ENCODE data around the gene POGLUT3. TPM values are rescaled to one million over a fixed set of nuclear protein-coding genes. Genes with fewer than 3 reads are reported as not detected.

POGLUT3 gene
- total and polyA plus RNA-seq, 7 experiments from 2014 or later, result 5.7 to 15.7 (median 9.5) TPM

DNA sequence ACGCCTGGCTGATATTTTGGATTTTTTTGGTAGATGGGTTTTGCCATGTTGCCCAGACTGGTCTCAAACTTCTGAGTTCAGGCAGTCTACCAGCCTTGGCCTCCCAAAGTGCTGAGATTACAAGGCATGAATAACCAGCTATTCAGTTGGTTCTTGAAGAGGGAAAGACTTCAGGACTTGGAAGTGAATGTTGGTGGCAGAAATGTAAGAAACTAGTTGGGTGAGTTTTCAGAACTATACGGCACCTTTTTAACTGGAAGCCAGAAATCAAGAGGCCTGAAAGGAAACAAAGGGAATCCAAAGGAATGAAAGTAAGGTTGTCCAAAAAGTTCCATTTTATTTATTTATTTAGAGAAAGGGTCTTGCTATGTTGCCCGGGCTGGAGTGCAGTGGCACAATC, 2.9 kb downstream of the POGLUT3 start:
- Mint-ChIP-seq H3K9me3 (no peaks in the 10 kb centered on the region), H3K36me3 (peaks cover 0 to 15% (median 5%) of the 10 kb centered on the region in 5 donors), H3K4me3 (no peak overlapping the region), H3K4me1 (peaks cover 8 to 33% (median 25%) of the 10 kb centered on the region in 7 donors), H3K27me3 (no peaks in the 10 kb centered on the region), H3K27ac (peak overlapping the region in 7 of 9 donors; percentile 2 to 99 (median 55))
- no peak overlapping the region for H3K4me3 ChIP-seq (ENCODE audit: low read length)
- ChIA-PET CTCF (no interaction called here), POLR2A (interaction anchor here (1.1 kb wide), 1 partner anchor 16 kb away, joined by 3 read pairs; no protein-coding TSS in a partner anchor)
- H3K27me3 ChIP-seq (ENCODE audit: control insufficient read depth in 2 of 2, insufficient read depth in 2 of 2, low read length in 2 of 2), result no peaks in the 10 kb centered on the region
- no peak for DNase-seq
- no peak for ATAC-seq
- intact Hi-C loops (cut with micrococcal nuclease), result loop anchor here (5.0 to 10.0 kb wide), 5 partner anchors 371 to 1038 kb away; partner anchors contain the start of genes ALKBH8 (in 2 of the 2), ACAT1 (in 1 of the 2), CUL5 (in 1 of the 2) and CWF19L2 (in 1 of the 2)
- no peak overlapping the region for H3K27ac ChIP-seq (ENCODE audit: low read depth, low read length)
- peaks cover 0 to 3% of the 10 kb centered on the region in 2 donors for H3K4me1 ChIP-seq (ENCODE audit: control insufficient read depth in 2 of 2, insufficient read depth in 2 of 2, low read length in 2 of 2)
- no peaks in the 10 kb centered on the region for H3K9me3 ChIP-seq (ENCODE audit: control insufficient read depth in 2 of 3, low read length in 3 of 3)
- no peaks in the 10 kb centered on the region for H3K36me3 ChIP-seq (ENCODE audit: control insufficient read depth in 2 of 3, insufficient read depth in 3 of 3, low read length in 3 of 3)

DNA sequence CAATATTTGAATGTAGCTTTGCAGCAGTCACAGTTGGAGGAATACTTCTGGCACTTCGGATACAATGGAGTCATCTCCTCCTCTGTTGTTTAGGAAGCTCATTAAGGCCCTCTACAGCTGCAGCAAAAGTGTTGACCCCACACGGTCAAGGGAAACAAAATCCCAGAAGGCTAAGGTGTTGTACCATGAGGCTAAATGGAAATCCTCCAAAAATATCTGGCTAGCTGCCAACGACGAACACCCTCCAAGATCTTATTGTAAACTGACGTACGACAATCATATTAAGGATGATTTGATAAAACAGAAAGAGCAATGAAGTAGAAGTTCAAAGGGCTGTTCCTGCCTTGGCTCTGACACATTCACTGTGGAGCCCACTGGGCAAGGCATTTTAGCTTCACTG, 4.0 kb downstream of the POGLUT3 start:
- Mint-ChIP-seq H3K4me1 (peaks cover 8 to 33% (median 25%) of the 10 kb centered on the region in 7 donors), H3K4me3 (no peak overlapping the region), H3K9me3 (no peaks in the 10 kb centered on the region), H3K36me3 (peaks cover 2 to 19% (median 7%) of the 10 kb centered on the region in 5 donors), H3K27me3 (no peaks in the 10 kb centered on the region), H3K27ac (peak overlapping the region in 6 of 9 donors; percentile 2 to 99 (median 56))
- Histone ChIP-seq H3K4me1 (ENCODE audit: control insufficient read depth in 2 of 2, insufficient read depth in 2 of 2, low read length in 2 of 2) (peaks cover 0 to 3% of the 10 kb centered on the region in 2 donors), H3K27ac (ENCODE audit: low read depth, low read length) (no peak overlapping the region), H3K9me3 (ENCODE audit: control insufficient read depth in 2 of 3, low read length in 3 of 3) (no peaks in the 10 kb centered on the region), H3K4me3 (ENCODE audit: low read length) (no peak overlapping the region), H3K36me3 (ENCODE audit: control insufficient read depth in 2 of 3, insufficient read depth in 3 of 3, low read length in 3 of 3) (no peaks in the 10 kb centered on the region), H3K27me3 (ENCODE audit: control insufficient read depth in 2 of 2, insufficient read depth in 2 of 2, low read length in 2 of 2) (no peaks in the 10 kb centered on the region)
- CTCF ChIA-PET, result interaction anchor here (0.5 kb wide), 1 partner anchor 36 kb away, joined by 3 read pairs; no protein-coding TSS in a partner anchor
- DNase-seq (peak in 1 of 9 donors; percentile 3), ATAC-seq (no peak)
- POLR2A ChIA-PET, result interaction anchor here (0.6 kb wide), 1 partner anchor 917 kb away, joined by 3 read pairs; no protein-coding TSS in a partner anchor
- intact Hi-C loops (cut with micrococcal nuclease), result loop anchor here (10.0 kb wide), 2 partner anchors 369 to 929 kb away; partner anchors contain the start of genes ALKBH8 (in 2 of the 2) and ACAT1 (in 1 of the 2)

DNA sequence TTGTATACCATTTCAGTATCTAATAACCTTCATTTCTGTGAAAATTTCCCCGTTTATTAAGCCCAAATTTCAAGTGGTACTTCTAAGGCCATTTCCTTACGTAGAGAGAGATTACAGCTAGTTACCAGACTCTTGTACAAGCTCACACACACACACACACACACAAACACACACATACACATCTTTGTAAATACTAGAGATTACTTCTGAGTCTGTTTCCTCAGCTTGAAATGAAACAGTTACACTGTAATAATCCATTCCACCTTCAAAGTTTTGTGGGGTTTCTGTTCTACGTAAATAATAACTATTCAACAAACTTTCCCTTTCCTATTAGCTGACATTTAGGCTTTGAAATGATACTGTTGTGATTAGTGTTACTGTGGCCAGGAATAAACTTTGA, 6.2 kb downstream of the POGLUT3 start:
- DNase-seq, result no peak
- no peak for ATAC-seq
- H3K9me3 ChIP-seq (ENCODE audit: control insufficient read depth in 2 of 3, low read length in 3 of 3), result no peaks in the 10 kb centered on the region
- POLR2A ChIA-PET, result interaction anchor here (0.8 kb wide), 2 partner anchors 18 to 25 kb away, joined by 3 to 4 read pairs; no protein-coding TSS in a partner anchor
- Mint-ChIP-seq H3K9me3 (no peaks in the 10 kb centered on the region), H3K4me1 (peaks cover 2 to 24% (median 15%) of the 10 kb centered on the region in 7 donors), H3K4me3 (no peak overlapping the region), H3K27ac (peak overlapping the region in 2 of 9 donors; percentile 8 to 10), H3K36me3 (peaks cover 8 to 31% (median 24%) of the 10 kb centered on the region in 5 donors), H3K27me3 (no peaks in the 10 kb centered on the region)
- no peaks in the 10 kb centered on the region for H3K27me3 ChIP-seq (ENCODE audit: control insufficient read depth in 2 of 2, insufficient read depth in 2 of 2, low read length in 2 of 2)
- CTCF ChIA-PET, result no interaction called here
- H3K4me1 ChIP-seq (ENCODE audit: control insufficient read depth in 2 of 2, insufficient read depth in 2 of 2, low read length in 2 of 2), result peaks cover 0 to 3% of the 10 kb centered on the region in 2 donors
- peaks cover 0 to 4% (median 0%) of the 10 kb centered on the region in 3 experiments for H3K36me3 ChIP-seq (ENCODE audit: control insufficient read depth in 2 of 3, insufficient read depth in 3 of 3, low read length in 3 of 3)
- no peak overlapping the region for H3K27ac ChIP-seq (ENCODE audit: low read depth, low read length)
- intact Hi-C loops (cut with micrococcal nuclease), result loop anchor here (10.0 kb wide), 2 partner anchors 367 to 927 kb away; partner anchors contain the start of genes ALKBH8 (in 2 of the 2) and ACAT1 (in 1 of the 2)
- no peak overlapping the region for H3K4me3 ChIP-seq (ENCODE audit: low read length)

DNA sequence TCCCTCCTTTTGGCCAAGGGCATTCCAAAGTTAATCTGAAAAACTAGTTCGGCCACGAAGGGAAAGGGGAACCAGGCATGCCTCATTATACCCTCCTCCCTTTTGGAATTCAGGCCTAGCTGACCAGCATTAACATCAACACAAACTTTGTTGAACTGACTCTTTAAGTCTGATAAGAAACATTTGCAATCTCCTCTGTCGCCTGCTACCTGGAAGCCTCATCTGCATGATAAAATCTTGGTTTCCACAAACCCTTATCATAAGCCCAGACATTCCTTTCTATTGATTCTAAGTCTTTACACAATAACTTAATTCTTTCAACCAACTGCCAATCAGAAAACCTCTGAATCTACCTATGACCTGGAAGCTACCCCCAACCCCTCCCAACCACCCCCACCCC, 11.4 kb downstream of the POGLUT3 start:
- no peak overlapping the region for H3K27ac Mint-ChIP-seq
- ATAC-seq (no peak), DNase-seq (no peak)
- H3K4me3 Mint-ChIP-seq, result no peak overlapping the region
- POLR2A ChIA-PET, result no interaction called here
- intact Hi-C loops (cut with micrococcal nuclease), result no loop called here
- CTCF ChIA-PET, result no interaction called here
- H3K27me3 Mint-ChIP-seq, result no peaks in the 10 kb centered on the region
- no peak overlapping the region for H3K4me3 ChIP-seq (ENCODE audit: low read length)
- peaks cover 0 to 23% (median 0%) of the 10 kb centered on the region in 3 experiments for H3K36me3 ChIP-seq (ENCODE audit: control insufficient read depth in 2 of 3, insufficient read depth in 3 of 3, low read length in 3 of 3)
- H3K4me1 Mint-ChIP-seq, result peaks cover 0 to 9% (median 0%) of the 10 kb centered on the region in 7 donors
- H3K9me3 Mint-ChIP-seq, result no peaks in the 10 kb centered on the region
- no peaks in the 10 kb centered on the region for H3K27me3 ChIP-seq (ENCODE audit: control insufficient read depth in 2 of 2, insufficient read depth in 2 of 2, low read length in 2 of 2)
- no peaks in the 10 kb centered on the region for H3K4me1 ChIP-seq (ENCODE audit: control insufficient read depth in 2 of 2, insufficient read depth in 2 of 2, low read length in 2 of 2)
- peaks cover 14 to 64% (median 46%) of the 10 kb centered on the region in 5 donors for H3K36me3 Mint-ChIP-seq
- no peak overlapping the region for H3K27ac ChIP-seq (ENCODE audit: low read depth, low read length)
- no peaks in the 10 kb centered on the region for H3K9me3 ChIP-seq (ENCODE audit: control insufficient read depth in 2 of 3, low read length in 3 of 3)

GRCh38 chr11:108486331-108486730, 11.9 kb downstream of the POGLUT3 start:
- H3K4me3 ChIP-seq (ENCODE audit: low read length), result no peak overlapping the region
- intact Hi-C loops (cut with micrococcal nuclease), result no loop called here

GRCh38 chr11:108483163-108483562, 15.0 kb downstream of the POGLUT3 start:
- peaks cover 6 to 54% (median 39%) of the 10 kb centered on the region in 5 donors for H3K36me3 Mint-ChIP-seq
- peaks cover 0 to 9% (median 0%) of the 10 kb centered on the region in 7 donors for H3K4me1 Mint-ChIP-seq
- intact Hi-C loops (cut with micrococcal nuclease), result no loop called here
- ATAC-seq, result no peak
- CTCF ChIA-PET, result no interaction called here
- no peak overlapping the region for H3K4me3 Mint-ChIP-seq
- no peak overlapping the region for H3K27ac ChIP-seq (ENCODE audit: low read depth, low read length)
- no peaks in the 10 kb centered on the region for H3K9me3 Mint-ChIP-seq
- no peak overlapping the region for H3K4me3 ChIP-seq (ENCODE audit: low read length)
- H3K27me3 ChIP-seq (ENCODE audit: control insufficient read depth in 2 of 2, insufficient read depth in 2 of 2, low read length in 2 of 2), result no peaks in the 10 kb centered on the region
- H3K36me3 ChIP-seq (ENCODE audit: control insufficient read depth in 2 of 3, insufficient read depth in 3 of 3, low read length in 3 of 3), result peaks cover 0 to 26% (median 0%) of the 10 kb centered on the region in 3 experiments
- no peaks in the 10 kb centered on the region for H3K4me1 ChIP-seq (ENCODE audit: control insufficient read depth in 2 of 2, insufficient read depth in 2 of 2, low read length in 2 of 2)
- no peak overlapping the region for H3K27ac Mint-ChIP-seq
- POLR2A ChIA-PET, result no interaction called here
- no peaks in the 10 kb centered on the region for H3K9me3 ChIP-seq (ENCODE audit: control insufficient read depth in 2 of 3, low read length in 3 of 3)
- no peak for DNase-seq
- no peaks in the 10 kb centered on the region for H3K27me3 Mint-ChIP-seq

More at GRCh38 chr11:108486331-108486730, 11.9 kb downstream of the POGLUT3 start:
- no peaks in the 10 kb centered on the region for H3K27me3 ChIP-seq (ENCODE audit: control insufficient read depth in 2 of 2, insufficient read depth in 2 of 2, low read length in 2 of 2)
- Mint-ChIP-seq H3K4me3 (no peak overlapping the region), H3K9me3 (no peaks in the 10 kb centered on the region), H3K4me1 (peaks cover 0 to 9% (median 0%) of the 10 kb centered on the region in 7 donors), H3K27me3 (no peaks in the 10 kb centered on the region), H3K36me3 (peaks cover 14 to 68% (median 50%) of the 10 kb centered on the region in 5 donors), H3K27ac (peak overlapping the region in 1 of 9 donors; percentile 29)
- H3K36me3 ChIP-seq (ENCODE audit: control insufficient read depth in 2 of 3, insufficient read depth in 3 of 3, low read length in 3 of 3), result peaks cover 0 to 25% (median 0%) of the 10 kb centered on the region in 3 experiments
- ATAC-seq (peak; percentile 49), DNase-seq (no peak)
- H3K4me1 ChIP-seq (ENCODE audit: control insufficient read depth in 2 of 2, insufficient read depth in 2 of 2, low read length in 2 of 2), result no peaks in the 10 kb centered on the region
- H3K9me3 ChIP-seq (ENCODE audit: control insufficient read depth in 2 of 3, low read length in 3 of 3), result no peaks in the 10 kb centered on the region
- POLR2A ChIA-PET, result no interaction called here
- no peak overlapping the region for H3K27ac ChIP-seq (ENCODE audit: low read depth, low read length)
- CTCF ChIA-PET, result no interaction called here
